Breast epithelium (tissue), 3 donors: Measurements from ENCODE around the gene OXLD1.

ENCODE experiments used
- CTCF ChIP-seq, 3 donors: fragments of 450-650 bp; IDR thresholded peaks; one replicate each; pipeline ENCODE4 v1.5.1; 2016 to 2017; ENCODE audit warnings: antibody characterized with exemption in 3 of 3, mild to moderate bottlenecking in 3 of 3, moderate library complexity in 3 of 3
- POLR2A ChIP-seq: fragments of 450-650 bp; IDR thresholded peaks from one replicate; pipeline ENCODE4 v1.6.1; 2016; ENCODE audit warnings: antibody characterized with exemption, mild to moderate bottlenecking, moderate library complexity
- POLR2AphosphoS5 ChIP-seq, 3 donors: sonication (generic); formaldehyde crosslinking; IDR thresholded peaks; one replicate each; pipeline ENCODE4 v1.6.1; 2017; ENCODE audit warnings: antibody characterized with exemption in 3 of 3

GRCh38 chr17:81650951-81651350, 15.5 kb downstream of the OXLD1 start:
- TF ChIP-seq CTCF (IDR thresholded peaks at IDR 0.05) (no peak), POLR2A (no peak), POLR2AphosphoS5 (IDR thresholded peaks at IDR 0.05) (no peak)
